ENCODE measurements around the gene MRC1.

The MRC1 gene

GRCh38 chr10:17795813-17796594 is 13.1 kb upstream of the MRC1 start:
- DNase-seq: no peak

- DNase-seq: no peak
Measured at GRCh38 chr10:17801507-17801906, 7.6 kb upstream of the MRC1 start.

GRCh38 chr10:17802350-17802749 is 6.8 kb upstream of the MRC1 start:
- no peak for DNase-seq

GRCh38 chr10:17802976-17803375 is 6.2 kb upstream of the MRC1 start:
- DNase-seq: no peak

- DNase-seq: no peak
Measured at GRCh38 chr10:17805330-17805729, 3.8 kb upstream of the MRC1 start.

GRCh38 chr10:17805921-17806577 is 3.1 kb upstream of the MRC1 start:
- DNase-seq: no peak

- no peak for DNase-seq
Measured at GRCh38 chr10:17811146-17811865, 2.2 kb downstream of the MRC1 start.

GRCh38 chr10:17814973-17815372 is 5.8 kb downstream of the MRC1 start:
- DNase-seq: no peak

- no peak for DNase-seq
Measured at GRCh38 chr10:17816199-17816598, 7.1 kb downstream of the MRC1 start.

- DNase-seq: no peak
Measured at GRCh38 chr10:17817316-17817715, 8.2 kb downstream of the MRC1 start.

- DNase-seq: no peak
Measured at GRCh38 chr10:17817790-17818189, 8.6 kb downstream of the MRC1 start.

GRCh38 chr10:17819836-17820235 is 10.7 kb downstream of the MRC1 start:
- DNase-seq: no peak

GRCh38 chr10:17820943-17821342 is 11.8 kb downstream of the MRC1 start:
- no peak for DNase-seq

GRCh38 chr10:17821893-17822292 is 12.7 kb downstream of the MRC1 start:
- no peak for DNase-seq

GRCh38 chr10:17831341-17831740 is 22.2 kb downstream of the MRC1 start:
- no peak for DNase-seq

GRCh38 chr10:17831896-17832295 is 22.7 kb downstream of the MRC1 start:
- no peak for DNase-seq

- no peak for DNase-seq
Measured at GRCh38 chr10:17833656-17834055, 24.5 kb downstream of the MRC1 start.

GRCh38 chr10:17835688-17836087 is 26.5 kb downstream of the MRC1 start:
- no peak for DNase-seq

- DNase-seq: no peak
Measured at GRCh38 chr10:17836942-17837341, 27.8 kb downstream of the MRC1 start.

GRCh38 chr10:17838080-17838648 is 29.0 kb downstream of the MRC1 start:
- DNase-seq: no peak

GRCh38 chr10:17841050-17841449 is 31.9 kb downstream of the MRC1 start:
- DNase-seq: no peak

GRCh38 chr10:17842641-17843040 is 33.5 kb downstream of the MRC1 start:
- DNase-seq: no peak

GRCh38 chr10:17847585-17848296 is 38.6 kb downstream of the MRC1 start:
- no peak for DNase-seq
